WTC11 (cell line): ENCODE measurements around the gene BDKRB2. TPM values are rescaled to one million over a fixed set of nuclear protein-coding genes. Genes with fewer than 3 reads are reported as not detected.

Source experiments
- ATAC-seq: fragments of 200-7000 bp; cut with Tn5 transposase; 2 replicates; pipeline ENCODE4 v1.10.0; 2021; ENCODE audit warnings: mild to moderate bottlenecking, moderate library complexity
- CTCF ChIA-PET: fragments of 300-600 bp; sonication (Branson Sonifier 250); formaldehyde crosslinking; loops from one replicate; lab custom pipeline; 2021; ENCODE audit warnings: antibody characterized with exemption; lab: Charles Lee
- POLR2A ChIA-PET: fragments of 350-600 bp; sonication (Branson Sonifier 250); formaldehyde crosslinking; loops from one replicate; lab custom pipeline; 2021; ENCODE audit warnings: antibody characterized with exemption; lab: Charles Lee
- DNase-seq: peaks from one replicate; pipeline ENCODE4 v3.0.0; 2021; ENCODE audit warnings: low spot score
- H3K27ac Mint-ChIP-seq: 2 replicates; pipeline ENCODE4 v1.8.0; 2021; ENCODE audit warnings: mixed read lengths
- H3K27me3 Mint-ChIP-seq: 2 replicates; pipeline ENCODE4 v1.8.0; 2021; ENCODE audit warnings: low read depth, mild to moderate bottlenecking, moderate library complexity, mixed read lengths
- H3K36me3 Mint-ChIP-seq: 2 replicates; pipeline ENCODE4 v1.8.0; 2021; ENCODE audit warnings: mixed read lengths
- H3K4me1 Mint-ChIP-seq: 2 replicates; pipeline ENCODE4 v1.8.0; 2022; ENCODE audit warnings: mixed read lengths
- H3K4me3 Mint-ChIP-seq: 2 replicates; pipeline ENCODE4 v1.8.0; 2021; ENCODE audit warnings: mild to moderate bottlenecking, moderate library complexity, mixed read lengths
- H3K9me3 Mint-ChIP-seq: 2 replicates; pipeline ENCODE4 v1.8.0; 2021; ENCODE audit warnings: mixed read lengths
- ATF2 ChIP-seq: sonication (generic); formaldehyde crosslinking; IDR thresholded peaks from 2 replicates; pipeline ENCODE4 v1.8.1; 2022; ENCODE audit warnings: low read depth, missing genetic modification reagents, borderline replicate concordance
- CBFB ChIP-seq: sonication (generic); formaldehyde crosslinking; IDR thresholded peaks from 2 replicates; pipeline ENCODE4 v1.8.1; 2022; ENCODE audit warnings: mild to moderate bottlenecking, low read depth, missing genetic modification reagents
- CREB1 ChIP-seq: sonication (generic); formaldehyde crosslinking; IDR thresholded peaks from 2 replicates; pipeline ENCODE4 v1.8.0; 2023; ENCODE audit warnings: mild to moderate bottlenecking, missing genetic modification reagents
- ERG ChIP-seq: fragments of 250-450 bp; sonication (Bioruptor Pico); IDR thresholded peaks from 2 replicates; pipeline ENCODE4 v1.8.0; 2021; ENCODE audit warnings: mild to moderate bottlenecking
- ETV6 ChIP-seq: sonication (generic); formaldehyde crosslinking; IDR thresholded peaks from 2 replicates; pipeline ENCODE4 v1.8.1; 2022; ENCODE audit warnings: mild to moderate bottlenecking, missing genetic modification reagents
- FOXJ3 ChIP-seq: sonication (generic); formaldehyde crosslinking; IDR thresholded peaks from 2 replicates; pipeline ENCODE4 v1.9.0; 2021; ENCODE audit warnings: missing genetic modification reagents, mild to moderate bottlenecking, borderline replicate concordance
- FOXP1 ChIP-seq: sonication (generic); formaldehyde crosslinking; IDR thresholded peaks from 2 replicates; pipeline ENCODE4 v1.8.0; 2022; ENCODE audit warnings: missing genetic modification reagents, mild to moderate bottlenecking, moderate library complexity, borderline replicate concordance
- HMGA2 ChIP-seq: fragments of 250-450 bp; sonication (Bioruptor Pico); IDR thresholded peaks from 2 replicates; pipeline ENCODE4 v1.4.0; 2021; ENCODE audit warnings: mild to moderate bottlenecking, moderate library complexity
- IRF2 ChIP-seq: sonication (generic); formaldehyde crosslinking; IDR thresholded peaks from 2 replicates; pipeline ENCODE4 v1.8.0; 2022; ENCODE audit warnings: low read depth, missing genetic modification reagents, borderline replicate concordance
- MXD4 ChIP-seq: fragments of 250-450 bp; sonication (Bioruptor Pico); IDR thresholded peaks from 2 replicates; pipeline ENCODE4 v1.8.0; 2021; ENCODE audit warnings: mild to moderate bottlenecking, moderate library complexity, borderline replicate concordance
- NFATC4 ChIP-seq: fragments of 250-450 bp; sonication (Bioruptor Pico); IDR thresholded peaks from 2 replicates; pipeline ENCODE4 v1.9.0; 2021; ENCODE audit warnings: mild to moderate bottlenecking
- NFE2L1 ChIP-seq: sonication (generic); formaldehyde crosslinking; IDR thresholded peaks from 2 replicates; pipeline ENCODE4 v1.8.1; 2023; ENCODE audit warnings: missing genetic modification reagents
- NR2C2 ChIP-seq: sonication (generic); formaldehyde crosslinking; IDR thresholded peaks from 2 replicates; pipeline ENCODE4 v1.8.0; 2022; ENCODE audit warnings: mild to moderate bottlenecking, missing genetic modification reagents
- OVOL2 ChIP-seq: fragments of 250-450 bp; sonication (Bioruptor Pico); IDR thresholded peaks from 2 replicates; pipeline ENCODE4 v1.9.0; 2021; ENCODE audit warnings: mild to moderate bottlenecking, borderline replicate concordance
- TEAD1 ChIP-seq: sonication (generic); formaldehyde crosslinking; IDR thresholded peaks from 2 replicates; pipeline ENCODE4 v1.8.0; 2022; ENCODE audit warnings: mild to moderate bottlenecking, missing genetic modification reagents
- TEAD4 ChIP-seq: sonication (generic); formaldehyde crosslinking; IDR thresholded peaks from 2 replicates; pipeline ENCODE4 v1.8.0; 2022; ENCODE audit warnings: mild to moderate bottlenecking, missing genetic modification reagents
- ZBTB21 ChIP-seq: sonication (generic); formaldehyde crosslinking; IDR thresholded peaks from 2 replicates; pipeline ENCODE4 v1.8.1; 2023; ENCODE audit warnings: mild to moderate bottlenecking, missing genetic modification reagents, borderline replicate concordance
- ZMAT4 ChIP-seq: fragments of 250-450 bp; sonication (Bioruptor Pico); IDR thresholded peaks from 2 replicates; pipeline ENCODE4 v1.9.0; 2021; ENCODE audit warnings: mild to moderate bottlenecking
- ZNF121 ChIP-seq: sonication (generic); formaldehyde crosslinking; IDR thresholded peaks from 2 replicates; pipeline ENCODE4 v1.8.0; 2023; ENCODE audit warnings: missing genetic modification reagents
- ZNF512 ChIP-seq: sonication (generic); formaldehyde crosslinking; IDR thresholded peaks from 2 replicates; pipeline ENCODE4 v1.8.1; 2022; ENCODE audit warnings: missing genetic modification reagents, borderline replicate concordance
- total RNA-seq: library from RNA; stranded (reverse); gene quantifications from 3 replicates; pipeline ENCODE4 v1.2.3, GENCODE V29; 2021
- TF ChIP-seq, protein P1 (sequence below): sonication (generic); formaldehyde crosslinking; IDR thresholded peaks from 2 replicates; pipeline ENCODE4 v1.8.0; 2022; ENCODE audit warnings: mild to moderate bottlenecking, missing genetic modification reagents
- TF ChIP-seq, protein P2 (sequence below): fragments of 250-450 bp; sonication (Bioruptor Pico); IDR thresholded peaks from 2 replicates; pipeline ENCODE4 v1.9.0; 2021; ENCODE audit warnings: moderate library complexity, mild to moderate bottlenecking, inconsistent platforms, borderline replicate concordance
- TF ChIP-seq, protein P3 (sequence below): sonication (generic); formaldehyde crosslinking; conservative IDR thresholded peaks from 2 replicates; pipeline ENCODE4 v1.8.1; 2022; ENCODE audit warnings: mild to moderate bottlenecking, missing genetic modification reagents
- TF ChIP-seq, protein P4 (sequence below): sonication (generic); formaldehyde crosslinking; IDR thresholded peaks from 2 replicates; pipeline ENCODE4 v1.8.0; 2022; ENCODE audit warnings: missing genetic modification reagents

The BDKRB2 gene
- total RNA-seq, 1 experiment from 2014 or later = 0.17 TPM

DNA sequence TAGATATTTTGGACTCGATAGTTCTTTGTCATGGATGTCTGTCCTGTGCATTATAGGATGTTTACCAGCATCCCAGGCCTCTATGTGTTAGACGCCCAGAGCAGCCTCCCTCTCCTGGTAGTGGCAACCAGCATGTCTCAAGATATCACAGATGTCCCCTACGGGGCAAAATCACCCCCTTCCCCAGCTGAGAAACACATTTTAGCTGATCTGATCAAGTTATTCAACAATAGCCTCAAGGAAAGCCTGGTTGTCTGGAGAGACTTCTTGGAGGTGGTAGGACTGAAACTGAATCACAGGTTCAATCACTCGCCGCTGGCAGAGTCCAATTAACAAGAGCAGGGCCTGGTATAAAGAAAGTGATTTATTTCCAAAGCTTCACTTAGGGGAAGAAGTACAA lies 69.0 kb downstream of the BDKRB2 start:
- ChIA-PET POLR2A (no interaction called here), CTCF (interaction anchor here (0.8 to 7.6 kb wide), 4 partner anchors 12 to 175 kb away, joined by 3 to 94 read pairs (median 9); no protein-coding TSS in a partner anchor)
- Mint-ChIP-seq H3K9me3 (peaks cover 33% of the 10 kb centered on the region), H3K4me1 (peaks cover 18% of the 10 kb centered on the region), H3K27me3 (no peaks in the 10 kb centered on the region; the same call in 1 of the 2 replicates), H3K4me3 (no peak overlapping the region), H3K36me3 (peaks cover 19% of the 10 kb centered on the region), H3K27ac (no peak overlapping the region)
- TF ChIP-seq CREB1 (CRISPR knock-in tag) (no peak), MXD4 (CRISPR knock-in tag) (no peak), HMGA2 (CRISPR knock-in tag) (no peak), OVOL2 (no peak), NFATC4 (CRISPR knock-in tag) (no peak), ATF2 (CRISPR knock-in tag) (no peak)
- DNase-seq = no peak
- no peak for ATAC-seq

DNA sequence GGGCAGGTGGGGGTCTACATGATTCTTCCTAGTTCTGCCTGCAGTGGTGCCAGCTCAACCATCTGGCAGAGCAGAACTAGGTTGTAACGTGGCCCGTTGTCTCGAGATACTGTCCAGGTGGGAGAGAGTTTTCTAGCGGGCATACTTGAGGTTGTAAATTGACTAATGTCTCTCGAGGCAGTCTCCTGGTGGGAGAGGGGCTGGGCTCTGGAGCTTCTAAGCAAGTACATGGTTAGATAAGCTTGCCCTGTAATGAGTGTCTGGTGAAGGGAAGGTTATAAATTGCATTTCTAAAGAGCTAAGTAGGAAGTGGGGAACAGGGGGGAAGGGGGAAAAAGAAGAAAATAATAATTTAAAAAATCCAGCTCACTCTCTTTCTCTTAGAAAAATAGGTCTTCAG lies 69.5 kb downstream of the BDKRB2 start:
- Mint-ChIP-seq H3K9me3 (peaks cover 36% of the 10 kb centered on the region), H3K4me3 (no peak overlapping the region), H3K27ac (no peak overlapping the region), H3K36me3 (peaks cover 22% of the 10 kb centered on the region), H3K4me1 (peaks cover 18% of the 10 kb centered on the region), H3K27me3 (no peaks in the 10 kb centered on the region; the same call in 1 of the 2 replicates)
- DNase-seq = no peak
- ChIA-PET CTCF (interaction anchor here (0.8 to 7.6 kb wide), 6 partner anchors 11 to 178 kb away, joined by 3 to 94 read pairs (median 4); no protein-coding TSS in a partner anchor), POLR2A (no interaction called here)
- TF ChIP-seq ETV6 (CRISPR knock-in tag) (no peak), FOXJ3 (CRISPR knock-in tag) (no peak), ZNF121 (CRISPR knock-in tag) (no peak), IRF2 (CRISPR knock-in tag) (no peak), FOXP1 (CRISPR knock-in tag) (no peak), ZMAT4 (CRISPR knock-in tag) (no peak), NR2C2 (no peak), ZNF512 (CRISPR knock-in tag) (no peak)
- TF ChIP-seq, protein P1, sequence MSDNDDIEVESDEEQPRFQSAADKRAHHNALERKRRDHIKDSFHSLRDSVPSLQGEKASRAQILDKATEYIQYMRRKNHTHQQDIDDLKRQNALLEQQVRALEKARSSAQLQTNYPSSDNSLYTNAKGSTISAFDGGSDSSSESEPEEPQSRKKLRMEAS (CRISPR knock-in tag) = no peak
- TF ChIP-seq, protein P2, sequence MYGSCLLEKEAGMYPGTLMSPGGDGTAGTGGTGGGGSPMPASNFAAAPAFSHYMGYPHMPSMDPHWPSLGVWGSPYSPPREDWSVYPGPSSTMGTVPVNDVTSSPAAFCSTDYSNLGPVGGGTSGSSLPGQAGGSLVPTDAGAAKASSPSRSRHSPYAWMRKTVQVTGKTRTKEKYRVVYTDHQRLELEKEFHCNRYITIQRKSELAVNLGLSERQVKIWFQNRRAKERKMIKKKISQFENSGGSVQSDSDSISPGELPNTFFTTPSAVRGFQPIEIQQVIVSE = no peak
- no peak for ATAC-seq

DNA sequence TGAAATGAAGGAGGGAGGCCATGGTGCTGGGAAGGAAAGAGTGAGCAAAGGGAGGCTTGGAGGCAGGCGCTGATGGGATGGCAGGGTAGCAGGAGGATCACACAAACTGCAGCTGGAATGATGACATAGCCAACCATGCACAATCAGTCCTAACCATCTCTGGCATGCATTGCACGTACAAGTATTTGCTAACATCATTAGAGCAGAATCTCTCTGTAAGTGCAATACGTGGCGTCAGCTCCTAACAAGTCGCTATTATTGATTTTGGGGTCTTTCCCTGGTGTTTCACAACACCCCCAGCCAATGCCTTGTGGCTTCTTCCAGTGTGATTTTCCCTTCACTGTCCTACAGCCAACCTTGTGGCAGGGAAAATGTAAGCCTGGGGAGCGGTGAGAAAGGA lies 69.9 kb downstream of the BDKRB2 start:
- no peak for ATAC-seq
- H3K9me3 Mint-ChIP-seq = peaks cover 36% of the 10 kb centered on the region
- POLR2A ChIA-PET = no interaction called here
- H3K4me1 Mint-ChIP-seq = peaks cover 18% of the 10 kb centered on the region
- CTCF ChIA-PET = interaction anchor here (0.9 to 7.6 kb wide), 6 partner anchors 11 to 669 kb away, joined by 3 to 94 read pairs (median 3); no protein-coding TSS in a partner anchor
- no peaks in the 10 kb centered on the region; the same call in 1 of the 2 replicates for H3K27me3 Mint-ChIP-seq
- H3K36me3 Mint-ChIP-seq = peaks cover 22% of the 10 kb centered on the region
- no peak overlapping the region for H3K4me3 Mint-ChIP-seq
- H3K27ac Mint-ChIP-seq = no peak overlapping the region
- no peak for DNase-seq
- TF ChIP-seq OVOL2 (no peak), TEAD1 (CRISPR knock-in tag) (no peak), ZBTB21 (CRISPR knock-in tag) (no peak), ERG (CRISPR knock-in tag) (no peak), CBFB (CRISPR knock-in tag) (no peak), TEAD4 (no peak), NFE2L1 (no peak)
- TF ChIP-seq, protein P3, sequence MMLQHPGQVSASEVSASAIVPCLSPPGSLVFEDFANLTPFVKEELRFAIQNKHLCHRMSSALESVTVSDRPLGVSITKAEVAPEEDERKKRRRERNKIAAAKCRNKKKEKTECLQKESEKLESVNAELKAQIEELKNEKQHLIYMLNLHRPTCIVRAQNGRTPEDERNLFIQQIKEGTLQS (CRISPR knock-in tag) = no peak
- TF ChIP-seq, protein P4, sequence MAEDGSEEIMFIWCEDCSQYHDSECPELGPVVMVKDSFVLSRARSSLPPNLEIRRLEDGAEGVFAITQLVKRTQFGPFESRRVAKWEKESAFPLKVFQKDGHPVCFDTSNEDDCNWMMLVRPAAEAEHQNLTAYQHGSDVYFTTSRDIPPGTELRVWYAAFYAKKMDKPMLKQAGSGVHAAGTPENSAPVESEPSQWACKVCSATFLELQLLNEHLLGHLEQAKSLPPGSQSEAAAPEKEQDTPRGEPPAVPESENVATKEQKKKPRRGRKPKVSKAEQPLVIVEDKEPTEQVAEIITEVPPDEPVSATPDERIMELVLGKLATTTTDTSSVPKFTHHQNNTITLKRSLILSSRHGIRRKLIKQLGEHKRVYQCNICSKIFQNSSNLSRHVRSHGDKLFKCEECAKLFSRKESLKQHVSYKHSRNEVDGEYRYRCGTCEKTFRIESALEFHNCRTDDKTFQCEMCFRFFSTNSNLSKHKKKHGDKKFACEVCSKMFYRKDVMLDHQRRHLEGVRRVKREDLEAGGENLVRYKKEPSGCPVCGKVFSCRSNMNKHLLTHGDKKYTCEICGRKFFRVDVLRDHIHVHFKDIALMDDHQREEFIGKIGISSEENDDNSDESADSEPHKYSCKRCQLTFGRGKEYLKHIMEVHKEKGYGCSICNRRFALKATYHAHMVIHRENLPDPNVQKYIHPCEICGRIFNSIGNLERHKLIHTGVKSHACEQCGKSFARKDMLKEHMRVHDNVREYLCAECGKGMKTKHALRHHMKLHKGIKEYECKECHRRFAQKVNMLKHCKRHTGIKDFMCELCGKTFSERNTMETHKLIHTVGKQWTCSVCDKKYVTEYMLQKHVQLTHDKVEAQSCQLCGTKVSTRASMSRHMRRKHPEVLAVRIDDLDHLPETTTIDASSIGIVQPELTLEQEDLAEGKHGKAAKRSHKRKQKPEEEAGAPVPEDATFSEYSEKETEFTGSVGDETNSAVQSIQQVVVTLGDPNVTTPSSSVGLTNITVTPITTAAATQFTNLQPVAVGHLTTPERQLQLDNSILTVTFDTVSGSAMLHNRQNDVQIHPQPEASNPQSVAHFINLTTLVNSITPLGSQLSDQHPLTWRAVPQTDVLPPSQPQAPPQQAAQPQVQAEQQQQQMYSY (CRISPR knock-in tag) = no peak
